GM10266 (cell line): ENCODE data around the gene CYP2C18.
"Not testable (repeated sequence)": the region's sequence is repeated elsewhere in the genome, so short reads cannot be mapped to it uniquely, and the experiment has no call there.

Source experiments
- DNase-seq: peaks from one replicate; pipeline ENCODE4 v3.0.0; 2012; ENCODE audit errors: extremely low spot score
- TF ChIP-seq, protein P1 (sequence below): IDR thresholded peaks from 2 replicates; pipeline ENCODE4 v1.5.1; 2012; ENCODE audit warnings: mild to moderate bottlenecking, low read depth; ENCODE audit not compliant: control insufficient read depth, insufficient read depth; ENCODE audit errors: missing control alignments

Gene CYP2C18

DNA sequence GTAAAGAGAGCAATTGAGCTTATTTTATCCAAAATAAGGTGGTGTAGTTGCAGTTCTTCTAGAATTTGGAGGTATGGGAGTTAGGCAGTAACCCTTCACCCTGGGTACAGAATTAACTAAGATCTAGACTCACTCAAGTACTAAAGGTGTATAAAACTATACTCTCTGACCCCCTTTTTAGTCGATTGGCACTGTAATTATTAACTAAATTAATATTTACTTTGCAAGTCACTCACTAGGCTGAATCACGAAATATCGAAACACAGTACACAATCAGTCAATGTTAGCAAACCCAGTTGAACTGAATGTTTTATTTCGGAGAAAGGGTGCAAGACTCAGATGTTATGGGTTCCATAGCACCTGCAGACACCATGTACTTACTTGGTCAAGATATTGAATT lies 64.3 kb downstream of the CYP2C18 start:
- DNase-seq = no peak
- TF ChIP-seq, protein P1, sequence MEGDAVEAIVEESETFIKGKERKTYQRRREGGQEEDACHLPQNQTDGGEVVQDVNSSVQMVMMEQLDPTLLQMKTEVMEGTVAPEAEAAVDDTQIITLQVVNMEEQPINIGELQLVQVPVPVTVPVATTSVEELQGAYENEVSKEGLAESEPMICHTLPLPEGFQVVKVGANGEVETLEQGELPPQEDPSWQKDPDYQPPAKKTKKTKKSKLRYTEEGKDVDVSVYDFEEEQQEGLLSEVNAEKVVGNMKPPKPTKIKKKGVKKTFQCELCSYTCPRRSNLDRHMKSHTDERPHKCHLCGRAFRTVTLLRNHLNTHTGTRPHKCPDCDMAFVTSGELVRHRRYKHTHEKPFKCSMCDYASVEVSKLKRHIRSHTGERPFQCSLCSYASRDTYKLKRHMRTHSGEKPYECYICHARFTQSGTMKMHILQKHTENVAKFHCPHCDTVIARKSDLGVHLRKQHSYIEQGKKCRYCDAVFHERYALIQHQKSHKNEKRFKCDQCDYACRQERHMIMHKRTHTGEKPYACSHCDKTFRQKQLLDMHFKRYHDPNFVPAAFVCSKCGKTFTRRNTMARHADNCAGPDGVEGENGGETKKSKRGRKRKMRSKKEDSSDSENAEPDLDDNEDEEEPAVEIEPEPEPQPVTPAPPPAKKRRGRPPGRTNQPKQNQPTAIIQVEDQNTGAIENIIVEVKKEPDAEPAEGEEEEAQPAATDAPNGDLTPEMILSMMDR = no peak

DNA sequence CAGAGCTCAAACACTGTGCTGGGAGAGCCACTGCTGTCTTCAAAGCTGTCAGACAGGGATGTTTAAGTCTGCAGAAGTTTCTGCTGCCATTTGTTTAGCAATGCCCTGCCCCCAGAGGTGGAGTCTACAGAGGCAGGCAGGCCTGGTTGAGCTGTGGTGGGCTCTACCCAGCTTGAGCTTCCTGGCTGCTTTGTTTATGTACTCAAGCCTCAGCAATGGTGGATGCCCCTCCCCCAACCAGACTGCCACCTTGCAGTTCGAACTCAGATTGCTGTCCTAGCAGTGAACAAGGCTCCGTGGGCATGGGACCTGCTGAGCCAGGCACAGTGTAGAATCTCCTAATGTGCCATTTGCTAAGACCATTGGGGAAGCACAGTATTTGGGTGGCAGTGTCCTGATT lies 74.4 kb downstream of the CYP2C18 start:
- no peak for DNase-seq
- TF ChIP-seq, protein P1 = no peak

DNA sequence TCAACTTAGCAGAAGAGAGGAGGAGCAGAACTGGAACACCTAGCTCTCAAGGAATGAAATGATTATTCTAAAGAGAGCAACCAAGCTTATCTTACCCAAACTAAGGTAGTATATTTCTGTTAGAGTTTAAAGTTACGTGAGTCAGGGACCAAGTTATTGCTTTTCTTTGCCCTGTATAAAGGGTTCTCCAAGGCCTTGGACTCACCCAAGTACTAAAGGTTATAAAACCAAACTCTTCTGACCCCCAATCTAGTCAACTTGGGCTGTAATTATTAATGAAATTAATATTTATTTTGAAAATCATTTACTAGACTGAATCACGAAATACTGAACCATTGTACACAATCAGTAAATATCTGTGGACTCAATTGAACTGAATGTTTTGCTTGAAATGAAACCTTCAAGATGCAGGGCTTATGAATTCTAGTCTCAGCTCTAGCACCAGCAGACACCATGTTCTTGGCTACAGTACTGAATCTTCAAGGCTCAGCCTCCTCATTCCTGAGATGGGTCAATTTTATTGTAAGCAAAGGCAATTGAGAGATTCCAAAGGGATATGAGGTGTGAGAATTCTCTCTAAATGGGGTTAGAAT lies 77.2 kb downstream of the CYP2C18 start:
- TF ChIP-seq, protein P1 = no peak
- no peak for DNase-seq

DNA sequence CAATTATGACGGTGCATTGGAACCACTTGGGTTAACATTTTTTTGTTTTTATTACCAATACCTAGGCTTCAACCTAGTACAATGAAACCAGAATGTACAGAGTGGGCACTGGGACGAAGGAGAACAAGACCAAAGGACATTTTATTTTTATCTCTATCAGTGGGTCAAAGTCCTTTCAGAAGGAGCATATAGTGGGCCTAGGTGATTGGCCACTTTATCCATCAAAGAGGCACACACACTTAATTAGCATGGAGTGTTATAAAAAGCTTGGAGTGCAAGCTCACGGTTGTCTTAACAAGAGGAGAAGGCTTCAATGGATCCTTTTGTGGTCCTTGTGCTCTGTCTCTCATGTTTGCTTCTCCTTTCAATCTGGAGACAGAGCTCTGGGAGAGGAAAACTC lies 78.9 kb downstream of the CYP2C18 start, which contains the start of gene CYP2C19:
TSS of gene CYP2C19 (plus strand) at position 289 of the 400 bp plus-strand sequence. CDS start at position 314, 25 bp downstream.
- no peak for DNase-seq
- TF ChIP-seq, protein P1 = no peak

DNA sequence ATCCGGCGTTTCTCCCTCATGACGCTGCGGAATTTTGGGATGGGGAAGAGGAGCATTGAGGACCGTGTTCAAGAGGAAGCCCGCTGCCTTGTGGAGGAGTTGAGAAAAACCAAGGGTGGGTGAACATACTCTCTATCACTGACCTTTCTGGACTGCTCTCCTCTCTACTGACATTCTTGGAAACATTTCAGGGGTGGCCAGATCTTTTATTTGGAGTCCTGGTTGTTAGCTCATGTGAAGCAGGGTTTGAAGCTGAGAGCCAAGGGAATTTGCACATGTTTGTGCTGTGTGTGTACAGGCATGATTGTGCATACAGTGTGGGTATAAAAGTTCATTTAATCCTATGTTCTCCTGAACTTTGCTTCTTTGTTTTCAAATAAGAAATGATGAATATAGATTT lies 91.9 kb downstream of the CYP2C18 start:
- DNase-seq = not testable (repeated sequence)

DNA sequence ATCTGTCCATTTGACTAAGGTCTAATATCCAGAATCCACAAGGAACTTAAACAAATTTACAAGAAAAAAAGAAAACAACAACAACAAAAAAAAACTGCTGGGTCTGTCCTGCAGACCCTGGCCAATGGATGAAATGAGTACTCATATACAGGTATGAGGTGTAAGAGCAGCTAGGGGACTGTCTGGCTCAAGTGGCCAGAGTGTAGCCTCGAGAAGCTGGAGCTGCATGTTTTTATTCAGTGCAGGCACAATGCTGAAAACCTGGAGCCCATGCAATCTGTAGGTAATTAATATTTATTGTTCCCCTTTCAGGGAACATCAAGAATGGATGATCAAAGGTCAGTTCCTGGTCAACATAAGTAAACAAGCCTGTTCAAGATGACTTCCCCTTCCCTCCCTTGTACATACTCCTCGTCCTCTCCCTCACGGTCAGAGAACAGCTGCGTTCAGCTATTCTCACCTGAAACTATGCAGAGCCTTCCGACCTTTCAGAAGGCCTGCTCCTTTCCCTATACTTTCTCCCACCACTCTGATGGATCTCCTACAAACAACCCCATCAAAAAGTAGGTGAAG lies 94.4 kb downstream of the CYP2C18 start:
- TF ChIP-seq, protein P1 = no peak
- DNase-seq = no peak

DNA sequence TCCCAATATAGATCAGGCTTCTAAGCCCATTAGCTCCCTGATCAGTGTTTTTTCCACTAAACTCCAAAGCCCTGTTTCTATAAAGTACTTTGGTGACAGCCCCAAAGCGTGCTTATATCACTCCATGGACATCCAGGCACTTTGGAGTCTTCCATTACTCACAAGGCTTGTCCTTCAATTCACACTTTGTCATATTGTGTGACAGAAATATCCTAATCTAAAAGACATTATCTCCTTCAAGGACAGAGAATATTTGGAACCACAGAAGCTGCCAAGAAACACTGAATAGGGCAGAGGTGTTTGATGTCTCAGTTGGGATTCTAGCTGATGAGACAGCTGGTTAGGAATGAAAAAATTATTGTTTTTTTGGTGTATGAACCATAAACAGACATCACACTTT lies 97.3 kb downstream of the CYP2C18 start:
- TF ChIP-seq, protein P1 = no peak
- no peak for DNase-seq
